PC-9 (cell line): ENCODE data around the gene PIEZO2.

Experiments
- CTCF ChIP-seq: fragments of 200-600 bp; sonication (generic); conservative IDR thresholded peaks from 2 replicates; pipeline ENCODE4 v1.6.1; 2017; ENCODE audit warnings: mixed run types, antibody characterized with exemption, mild to moderate bottlenecking, moderate library complexity
- EZH2 ChIP-seq: fragments of 200-600 bp; sonication (generic); IDR thresholded peaks from 2 replicates; pipeline ENCODE4 v1.8.0; 2017; ENCODE audit warnings: antibody characterized with exemption, low read depth

- TF ChIP-seq CTCF (no peak), EZH2 (no peak)
These were observed 447.2 kb downstream of the PIEZO2 start for GRCh38 chr18:10702206-10702605.
